Measurements from ENCODE around the gene THOC2.

- TF ChIP-seq, protein P1, sequence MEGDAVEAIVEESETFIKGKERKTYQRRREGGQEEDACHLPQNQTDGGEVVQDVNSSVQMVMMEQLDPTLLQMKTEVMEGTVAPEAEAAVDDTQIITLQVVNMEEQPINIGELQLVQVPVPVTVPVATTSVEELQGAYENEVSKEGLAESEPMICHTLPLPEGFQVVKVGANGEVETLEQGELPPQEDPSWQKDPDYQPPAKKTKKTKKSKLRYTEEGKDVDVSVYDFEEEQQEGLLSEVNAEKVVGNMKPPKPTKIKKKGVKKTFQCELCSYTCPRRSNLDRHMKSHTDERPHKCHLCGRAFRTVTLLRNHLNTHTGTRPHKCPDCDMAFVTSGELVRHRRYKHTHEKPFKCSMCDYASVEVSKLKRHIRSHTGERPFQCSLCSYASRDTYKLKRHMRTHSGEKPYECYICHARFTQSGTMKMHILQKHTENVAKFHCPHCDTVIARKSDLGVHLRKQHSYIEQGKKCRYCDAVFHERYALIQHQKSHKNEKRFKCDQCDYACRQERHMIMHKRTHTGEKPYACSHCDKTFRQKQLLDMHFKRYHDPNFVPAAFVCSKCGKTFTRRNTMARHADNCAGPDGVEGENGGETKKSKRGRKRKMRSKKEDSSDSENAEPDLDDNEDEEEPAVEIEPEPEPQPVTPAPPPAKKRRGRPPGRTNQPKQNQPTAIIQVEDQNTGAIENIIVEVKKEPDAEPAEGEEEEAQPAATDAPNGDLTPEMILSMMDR (IDR thresholded peaks at IDR 0.05), result no peak
- no peak for TF ChIP-seq POLR2A (IDR thresholded peaks at IDR 0.05)
These were observed 57.7 kb downstream of the THOC2 start for GRCh38 chrX:123675154-123675553.
